ENCODE measurements around the gene TSHZ1. TPM values are rescaled to one million over a fixed set of nuclear protein-coding genes. Genes with fewer than 3 reads are reported as not detected.

TSHZ1 gene
- total RNA-seq, 2 experiments from 2014 or later, result 18.2 to 19.0 TPM

DNA sequence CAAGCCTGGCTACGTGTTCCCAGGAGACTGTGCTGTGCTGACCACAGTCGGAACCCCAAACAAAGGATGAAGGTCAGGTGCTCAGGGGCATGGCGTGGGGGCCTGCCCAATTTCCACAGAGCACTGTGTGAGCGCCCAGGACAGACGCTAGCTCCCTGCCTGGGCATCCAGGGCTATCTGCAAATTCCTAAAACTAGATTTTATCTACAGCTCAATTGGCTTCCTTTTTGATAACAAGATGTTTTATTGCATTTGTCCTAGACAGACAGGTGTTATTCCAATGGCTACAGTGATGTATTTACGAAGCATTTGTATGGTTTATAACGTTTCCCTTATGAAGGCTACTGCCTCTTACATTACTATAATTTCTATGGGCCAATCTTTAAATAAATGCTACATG lies 17.7 kb upstream of the TSHZ1 start:
- Mint-ChIP-seq H3K9me3 (no peaks in the 10 kb centered on the region), H3K4me3 (no peak overlapping the region), H3K27ac (no peak overlapping the region), H3K4me1 (no peaks in the 10 kb centered on the region), H3K36me3 (ENCODE audit: low read depth) (peaks cover 4% of the 10 kb centered on the region), H3K27me3 (no peaks in the 10 kb centered on the region)
- POLR2A ChIA-PET, result no interaction called here
- CTCF ChIA-PET, result no interaction called here
- no peak for DNase-seq

DNA sequence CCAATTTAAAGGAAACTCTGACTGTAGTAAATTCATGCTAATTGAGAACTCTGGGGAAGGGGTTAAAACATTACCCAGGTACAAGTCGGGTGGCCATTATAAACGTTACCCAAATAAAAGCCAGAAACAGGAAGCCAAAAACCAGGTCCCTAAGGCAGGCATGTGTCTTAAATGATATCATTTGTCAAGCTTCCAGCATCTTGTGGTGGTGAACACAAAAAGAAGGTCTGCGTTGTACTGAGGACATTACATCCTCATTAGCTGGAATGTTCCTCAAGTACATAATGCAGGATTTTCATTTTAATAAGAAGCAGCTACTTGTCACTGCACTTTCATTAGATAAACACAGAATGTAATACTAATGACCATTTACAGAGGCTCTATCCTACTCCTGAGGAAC lies 12.6 kb upstream of the TSHZ1 start:
- no peak overlapping the region for H3K4me3 Mint-ChIP-seq
- H3K36me3 Mint-ChIP-seq (ENCODE audit: low read depth), result peaks cover 30% of the 10 kb centered on the region
- no peaks in the 10 kb centered on the region for H3K9me3 Mint-ChIP-seq
- ChIA-PET POLR2A (no interaction called here), CTCF (no interaction called here)
- H3K4me1 Mint-ChIP-seq, result peaks cover 6% of the 10 kb centered on the region
- H3K27me3 Mint-ChIP-seq, result no peaks in the 10 kb centered on the region
- no peak overlapping the region for H3K27ac Mint-ChIP-seq
- no peak for DNase-seq

DNA sequence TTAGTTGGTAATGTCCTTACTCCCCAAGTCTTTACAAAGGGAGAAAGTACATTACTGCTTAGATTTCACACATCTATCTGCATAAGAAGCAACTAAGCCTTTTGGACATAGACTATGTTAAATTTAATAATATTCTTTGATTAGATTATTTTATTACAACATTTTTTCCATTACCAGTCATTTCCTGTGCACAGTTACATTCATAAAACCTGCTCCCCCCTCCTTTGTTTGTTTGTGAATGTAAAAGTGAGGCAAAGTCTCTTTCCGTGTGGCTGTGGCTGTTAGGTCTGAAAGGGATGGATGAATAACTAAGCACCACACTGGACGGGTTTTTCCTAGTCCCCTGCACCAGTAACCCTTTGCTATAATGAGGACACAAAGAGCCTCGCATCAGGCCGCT lies 11.3 kb upstream of the TSHZ1 start:
- no peak overlapping the region for H3K27ac Mint-ChIP-seq
- H3K27me3 Mint-ChIP-seq, result no peaks in the 10 kb centered on the region
- ChIA-PET POLR2A (interaction anchor here (1.2 kb wide), 1 partner anchor 9 kb away, joined by 3 read pairs; no protein-coding TSS in a partner anchor), CTCF (no interaction called here)
- no peak for DNase-seq
- H3K4me3 Mint-ChIP-seq, result no peak overlapping the region
- H3K9me3 Mint-ChIP-seq, result no peaks in the 10 kb centered on the region
- peaks cover 7% of the 10 kb centered on the region for H3K4me1 Mint-ChIP-seq
- H3K36me3 Mint-ChIP-seq (ENCODE audit: low read depth), result peaks cover 30% of the 10 kb centered on the region

DNA sequence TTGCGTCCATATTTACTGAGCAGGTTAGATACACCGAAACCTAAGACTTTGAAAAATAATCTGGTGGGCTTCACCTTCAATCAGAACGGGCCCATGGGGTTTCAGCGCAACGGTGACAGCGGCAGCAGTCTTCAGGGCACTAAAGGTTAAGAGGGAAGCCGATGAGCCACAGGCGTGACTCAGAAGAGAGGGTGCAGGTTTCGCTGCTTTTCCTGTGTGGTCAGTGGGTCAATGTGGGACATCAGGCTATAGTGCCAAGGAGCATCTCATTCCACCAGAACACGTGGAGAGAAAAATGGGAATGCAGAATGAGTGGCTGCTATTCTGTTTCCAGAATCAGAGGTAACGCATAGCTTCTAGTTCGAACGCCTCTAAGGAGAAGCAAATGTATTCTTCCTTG lies 10.5 kb upstream of the TSHZ1 start:
- ChIA-PET CTCF (no interaction called here), POLR2A (interaction anchor here (1.2 kb wide), 1 partner anchor 8 kb away, joined by 3 read pairs; no protein-coding TSS in a partner anchor)
- Mint-ChIP-seq H3K4me3 (no peak overlapping the region), H3K36me3 (ENCODE audit: low read depth) (peaks cover 35% of the 10 kb centered on the region), H3K27ac (no peak overlapping the region), H3K9me3 (no peaks in the 10 kb centered on the region), H3K27me3 (peaks cover 2% of the 10 kb centered on the region), H3K4me1 (peaks cover 12% of the 10 kb centered on the region)
- DNase-seq, result no peak

GRCh38 chr18:75200605-75201280 lies 9.9 kb upstream of the TSHZ1 start:
- ChIA-PET CTCF (no interaction called here), POLR2A (no interaction called here)
- H3K27ac Mint-ChIP-seq, result no peak overlapping the region
- H3K36me3 Mint-ChIP-seq (ENCODE audit: low read depth), result peaks cover 39% of the 10 kb centered on the region
- no peak overlapping the region for H3K4me3 Mint-ChIP-seq
- peaks cover 7% of the 10 kb centered on the region for H3K27me3 Mint-ChIP-seq
- DNase-seq, result no peak
- peaks cover 18% of the 10 kb centered on the region for H3K4me1 Mint-ChIP-seq
- no peaks in the 10 kb centered on the region for H3K9me3 Mint-ChIP-seq

GRCh38 chr18:75201282-75202270 lies 9.0 kb upstream of the TSHZ1 start:
- Mint-ChIP-seq H3K4me3 (no peak overlapping the region), H3K27me3 (peaks cover 15% of the 10 kb centered on the region), H3K36me3 (ENCODE audit: low read depth) (peaks cover 38% of the 10 kb centered on the region), H3K9me3 (no peaks in the 10 kb centered on the region), H3K27ac (no peak overlapping the region), H3K4me1 (peaks cover 26% of the 10 kb centered on the region)
- POLR2A ChIA-PET, result no interaction called here
- no peak for DNase-seq
- CTCF ChIA-PET, result no interaction called here

GRCh38 chr18:75202696-75203365 lies 7.8 kb upstream of the TSHZ1 start:
- Mint-ChIP-seq H3K9me3 (no peaks in the 10 kb centered on the region), H3K4me1 (peaks cover 37% of the 10 kb centered on the region), H3K27ac (no peak overlapping the region), H3K4me3 (no peak overlapping the region), H3K27me3 (peaks cover 20% of the 10 kb centered on the region), H3K36me3 (ENCODE audit: low read depth) (peaks cover 41% of the 10 kb centered on the region)
- no peak for DNase-seq
- ChIA-PET CTCF (interaction anchor here (0.6 kb wide), 1 partner anchor 1055 kb away, joined by 4 read pairs; no protein-coding TSS in a partner anchor), POLR2A (no interaction called here)

GRCh38 chr18:75203416-75204268 lies 7.0 kb upstream of the TSHZ1 start:
- no peaks in the 10 kb centered on the region for H3K9me3 Mint-ChIP-seq
- H3K4me3 Mint-ChIP-seq, result no peak overlapping the region

DNA sequence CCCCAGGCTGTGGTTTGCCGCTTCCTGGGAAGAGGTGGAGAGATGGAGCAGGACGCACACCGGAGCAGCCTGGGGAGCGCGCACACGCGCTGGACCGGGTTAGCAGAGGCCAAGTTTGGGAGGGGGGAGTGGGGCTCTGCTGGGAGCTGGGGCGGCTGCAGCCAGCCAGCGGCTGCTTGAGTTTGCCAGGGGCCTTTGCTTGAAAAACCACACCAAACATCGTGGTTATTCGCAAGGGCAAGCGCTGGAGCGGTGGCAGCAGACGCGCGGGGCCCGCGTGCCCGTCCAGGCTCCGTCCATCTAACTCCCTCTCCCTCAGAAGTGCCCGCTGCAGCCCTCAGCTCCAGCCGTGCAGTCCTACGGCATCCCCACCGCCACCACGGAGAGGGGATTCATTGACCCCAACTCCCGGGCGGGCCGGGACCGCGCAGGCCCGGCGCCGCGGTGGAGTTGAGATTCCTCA lies 6.3 kb upstream of the TSHZ1 start:
- H3K36me3 Mint-ChIP-seq (ENCODE audit: low read depth), result peaks cover 45% of the 10 kb centered on the region
- peaks cover 20% of the 10 kb centered on the region for H3K27me3 Mint-ChIP-seq
- no peaks in the 10 kb centered on the region for H3K9me3 Mint-ChIP-seq
- no peak for DNase-seq
- no peak overlapping the region for H3K27ac Mint-ChIP-seq
- CTCF ChIA-PET, result no interaction called here
- no peak overlapping the region for H3K4me3 Mint-ChIP-seq
- POLR2A ChIA-PET, result interaction anchor here (0.7 kb wide), 1 partner anchor 9 kb away, joined by 3 read pairs; no protein-coding TSS in a partner anchor
- H3K4me1 Mint-ChIP-seq, result peaks cover 41% of the 10 kb centered on the region

More at GRCh38 chr18:75203416-75204268, 7.0 kb upstream of the TSHZ1 start:
- H3K27ac Mint-ChIP-seq, result no peak overlapping the region
- peaks cover 45% of the 10 kb centered on the region for H3K36me3 Mint-ChIP-seq (ENCODE audit: low read depth)
- H3K27me3 Mint-ChIP-seq, result peaks cover 20% of the 10 kb centered on the region
- POLR2A ChIA-PET, result interaction anchor here (0.7 kb wide), 1 partner anchor 9 kb away, joined by 3 read pairs; no protein-coding TSS in a partner anchor
- DNase-seq, result no peak
- CTCF ChIA-PET, result no interaction called here
- H3K4me1 Mint-ChIP-seq, result peaks cover 41% of the 10 kb centered on the region

DNA sequence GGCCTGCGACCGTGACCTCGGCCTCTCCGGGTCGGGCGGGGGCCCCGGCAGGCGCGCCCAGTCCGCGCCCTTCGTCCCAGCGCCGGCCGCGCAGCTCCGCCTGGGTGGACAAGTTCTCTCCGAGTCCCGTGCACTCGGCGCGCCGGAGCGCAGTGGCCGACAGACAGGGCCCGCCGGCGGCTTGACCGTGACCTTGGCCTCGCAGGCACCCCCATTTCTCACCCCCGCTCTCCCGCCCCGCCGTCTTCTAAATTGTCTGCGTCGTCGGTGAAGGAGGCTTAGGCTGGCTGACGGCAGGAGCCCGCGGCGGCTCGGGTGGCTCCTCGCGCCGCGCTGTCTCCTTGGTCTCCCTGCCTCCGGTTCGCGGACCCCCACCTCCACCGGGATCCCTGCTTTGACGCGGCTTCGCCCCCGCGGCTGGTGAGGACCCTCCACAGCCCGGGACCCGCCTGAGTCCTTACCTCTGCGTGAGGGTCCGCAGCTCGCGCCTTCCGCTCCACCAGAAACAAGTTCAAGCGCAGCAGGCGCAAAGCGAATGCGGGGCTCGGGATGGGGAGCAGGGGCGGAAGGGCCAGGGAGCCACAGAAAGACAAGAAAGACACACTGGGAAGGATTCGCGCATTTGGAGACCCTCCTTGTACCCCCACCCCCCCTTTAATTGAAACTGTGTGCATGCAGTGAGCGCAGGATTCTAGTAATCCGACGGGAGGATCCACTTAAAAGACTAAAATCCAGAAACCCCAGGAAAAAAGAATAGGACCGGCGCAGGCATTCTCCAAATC lies 5.7 kb upstream of the TSHZ1 start:
- H3K36me3 Mint-ChIP-seq (ENCODE audit: low read depth), result peaks cover 39% of the 10 kb centered on the region
- no peaks in the 10 kb centered on the region for H3K9me3 Mint-ChIP-seq
- H3K27ac Mint-ChIP-seq, result no peak overlapping the region
- H3K27me3 Mint-ChIP-seq, result peaks cover 20% of the 10 kb centered on the region
- DNase-seq, result no peak
- POLR2A ChIA-PET, result no interaction called here
- CTCF ChIA-PET, result no interaction called here
- peaks cover 44% of the 10 kb centered on the region for H3K4me1 Mint-ChIP-seq
- H3K4me3 Mint-ChIP-seq, result peak overlapping the region; percentile 44

DNA sequence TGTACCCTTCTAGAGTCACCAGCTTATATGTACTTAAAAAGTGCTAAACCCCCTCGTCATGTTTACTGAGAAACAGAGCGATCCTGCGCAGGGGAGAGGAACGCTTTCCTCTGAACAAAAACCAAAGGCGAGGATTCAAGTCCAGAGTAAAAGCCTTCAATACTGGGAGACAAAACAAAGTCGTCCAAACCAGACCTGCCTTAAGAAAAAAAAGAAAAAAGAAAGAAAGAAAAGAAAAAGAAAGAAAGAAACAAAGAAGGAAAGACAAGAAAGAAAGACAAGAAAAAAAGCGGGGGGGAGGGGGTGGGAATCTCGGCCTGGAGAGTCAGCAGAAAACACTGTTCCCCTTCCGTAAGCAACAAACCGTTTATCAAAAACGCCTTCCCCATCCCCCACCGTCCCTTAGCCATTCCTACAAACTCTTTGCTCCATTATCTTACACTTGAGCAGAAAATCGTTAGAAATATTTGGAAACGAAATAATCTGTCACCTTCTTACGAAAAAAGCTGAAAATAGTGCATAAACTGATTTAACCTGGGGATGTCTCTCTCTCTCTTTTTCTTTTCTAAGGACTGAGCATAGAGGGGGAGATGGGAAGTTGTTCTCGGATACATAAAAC lies 5.0 kb upstream of the TSHZ1 start:
- H3K4me1 Mint-ChIP-seq, result peaks cover 48% of the 10 kb centered on the region
- CTCF ChIA-PET, result no interaction called here
- DNase-seq, result no peak
- no peak overlapping the region for H3K4me3 Mint-ChIP-seq
- POLR2A ChIA-PET, result no interaction called here
- H3K27me3 Mint-ChIP-seq, result peaks cover 20% of the 10 kb centered on the region
- no peak overlapping the region for H3K27ac Mint-ChIP-seq
- peaks cover 37% of the 10 kb centered on the region for H3K36me3 Mint-ChIP-seq (ENCODE audit: low read depth)
- H3K9me3 Mint-ChIP-seq, result no peaks in the 10 kb centered on the region
